T-helper 22 cell (primary cell): ENCODE results near the gene CD58.
"Not testable (repeated sequence)": the region's sequence is repeated elsewhere in the genome, so short reads cannot be mapped to it uniquely, and the experiment has no call there.

ENCODE experiments used
- DNase-seq: peaks from one replicate; pipeline ENCODE4 v3.0.0-alpha.2; 2020; ENCODE audit warnings: low read depth

Gene CD58, protein sequence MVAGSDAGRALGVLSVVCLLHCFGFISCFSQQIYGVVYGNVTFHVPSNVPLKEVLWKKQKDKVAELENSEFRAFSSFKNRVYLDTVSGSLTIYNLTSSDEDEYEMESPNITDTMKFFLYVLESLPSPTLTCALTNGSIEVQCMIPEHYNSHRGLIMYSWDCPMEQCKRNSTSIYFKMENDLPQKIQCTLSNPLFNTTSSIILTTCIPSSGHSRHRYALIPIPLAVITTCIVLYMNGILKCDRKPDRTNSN

DNA sequence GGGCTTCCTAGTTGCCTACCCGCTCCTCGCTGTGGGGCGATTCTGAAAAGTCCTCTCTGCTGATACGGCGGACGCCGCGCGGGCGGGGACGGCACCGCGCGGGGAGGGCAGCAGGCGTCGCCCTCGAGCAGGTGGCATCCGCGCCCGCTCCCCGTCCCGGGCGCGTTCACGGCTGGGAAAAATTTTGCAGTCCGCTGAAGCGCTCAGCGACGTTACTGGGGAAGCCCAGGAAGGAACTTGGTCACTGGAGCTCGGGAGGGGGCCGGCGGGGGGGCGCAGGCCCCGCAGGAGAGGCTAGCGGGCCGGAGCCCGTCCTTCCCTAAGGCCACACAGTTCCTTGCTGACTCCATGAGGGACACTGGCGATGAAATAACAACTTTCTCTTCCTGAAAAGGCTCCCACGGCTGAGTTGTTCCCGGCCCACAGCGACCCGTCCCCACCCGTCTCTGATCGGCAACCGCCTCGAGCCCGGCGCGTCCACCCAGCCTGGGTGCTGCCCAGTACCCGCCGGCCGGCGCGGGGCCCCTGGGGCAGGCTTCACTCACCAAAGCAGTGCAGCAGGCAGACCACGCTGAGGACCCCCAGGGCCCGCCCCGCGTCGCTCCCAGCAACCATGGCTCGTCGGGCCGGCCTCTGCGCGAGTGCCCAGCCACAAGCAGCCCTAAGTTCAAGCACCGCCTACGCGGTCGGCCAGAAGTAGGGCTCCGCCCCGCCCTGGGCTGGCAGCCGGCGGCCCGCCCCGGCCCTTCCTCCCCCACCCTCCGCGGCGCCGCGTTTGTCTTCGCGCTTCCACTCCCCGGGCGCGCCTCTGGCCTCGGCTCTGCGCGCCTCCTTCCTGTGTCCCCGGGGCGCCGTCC, at the start of gene CD58:
Gene CD58 (minus strand): TSS at position 669 of the 857 bp plus-strand sequence. CDS start 54 bp downstream, at position 615.
- peak; percentile 61 for DNase-seq

DNA sequence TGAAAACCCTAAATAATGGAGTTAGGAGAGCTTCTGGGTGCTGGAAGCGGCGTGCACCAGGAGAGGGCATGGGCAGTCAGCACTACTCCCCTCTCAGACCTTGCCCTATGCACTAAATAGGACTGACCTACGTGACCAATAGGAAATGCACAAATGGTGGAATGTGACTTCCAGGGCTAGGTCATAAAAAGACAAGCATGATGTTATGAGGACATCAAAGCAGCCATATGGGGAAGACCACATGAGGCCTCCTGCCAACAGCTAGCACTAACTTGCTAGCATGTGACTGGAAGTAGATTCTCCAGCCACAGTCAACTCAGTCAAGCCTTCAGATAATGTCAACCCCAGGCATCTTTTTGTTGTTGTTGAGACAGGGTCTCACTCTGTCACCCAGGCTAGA, 49.6 kb upstream of the CD58 start:
- DNase-seq = not testable (repeated sequence)

DNA sequence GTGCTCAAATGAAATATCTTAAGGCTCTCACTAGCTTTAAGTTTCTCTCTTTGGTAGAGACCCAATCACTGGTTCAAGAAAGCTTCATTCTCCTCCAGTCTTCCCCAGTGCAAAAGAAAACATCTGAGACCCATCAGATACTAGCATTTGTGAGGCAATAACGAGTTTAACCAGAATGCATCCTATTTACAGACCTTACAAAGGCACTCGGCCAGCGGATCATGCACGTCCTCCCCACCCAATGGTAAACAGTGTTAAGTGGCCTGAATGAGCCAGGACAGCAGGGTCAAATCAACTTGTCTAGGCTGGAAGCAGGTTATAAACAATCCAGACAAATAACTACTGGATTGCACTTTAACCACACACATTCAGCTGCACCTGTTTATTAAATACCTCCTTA, 48.3 kb upstream of the CD58 start:
- not testable (repeated sequence) for DNase-seq

DNA sequence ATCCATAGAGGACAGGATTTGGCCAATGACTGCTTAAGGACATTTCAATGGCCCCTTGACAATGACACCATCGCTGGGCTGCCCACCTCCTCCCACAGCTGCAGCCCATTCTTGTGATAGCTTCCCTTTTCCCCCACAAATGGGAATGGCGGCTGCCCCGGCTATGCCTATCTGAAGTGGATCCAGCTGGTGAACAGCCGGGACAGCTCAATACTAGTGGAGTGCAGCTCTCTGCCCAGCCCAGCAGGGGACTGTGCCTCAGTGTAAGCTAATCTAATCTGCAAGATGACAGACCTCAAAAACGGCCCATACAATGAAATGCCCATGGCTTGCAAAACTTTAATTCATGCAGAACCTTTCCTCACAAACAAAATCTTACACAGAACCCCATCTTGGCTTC, 47.0 kb upstream of the CD58 start:
- DNase-seq = not testable (repeated sequence)

DNA sequence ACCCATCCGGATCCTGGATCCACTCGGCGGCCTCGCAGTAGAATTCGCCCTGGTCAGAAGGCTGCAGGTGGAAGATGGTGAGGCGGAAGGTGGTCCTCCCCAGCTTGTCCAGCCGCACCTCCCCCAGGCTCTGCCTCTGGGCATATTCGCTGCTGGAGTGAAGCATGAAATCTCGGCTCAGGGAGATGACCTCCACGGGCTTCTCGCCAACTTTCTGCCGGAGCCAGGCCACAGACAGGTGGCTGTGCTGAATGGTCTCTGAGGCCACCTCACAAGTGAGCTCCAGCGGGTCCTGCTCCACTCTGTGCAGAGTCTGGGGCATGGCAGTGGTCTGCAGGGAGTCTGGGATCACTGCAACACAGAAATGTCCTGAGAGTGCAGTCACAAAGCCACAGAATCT, 43.0 kb upstream of the CD58 start:
- not testable (repeated sequence) for DNase-seq

DNA sequence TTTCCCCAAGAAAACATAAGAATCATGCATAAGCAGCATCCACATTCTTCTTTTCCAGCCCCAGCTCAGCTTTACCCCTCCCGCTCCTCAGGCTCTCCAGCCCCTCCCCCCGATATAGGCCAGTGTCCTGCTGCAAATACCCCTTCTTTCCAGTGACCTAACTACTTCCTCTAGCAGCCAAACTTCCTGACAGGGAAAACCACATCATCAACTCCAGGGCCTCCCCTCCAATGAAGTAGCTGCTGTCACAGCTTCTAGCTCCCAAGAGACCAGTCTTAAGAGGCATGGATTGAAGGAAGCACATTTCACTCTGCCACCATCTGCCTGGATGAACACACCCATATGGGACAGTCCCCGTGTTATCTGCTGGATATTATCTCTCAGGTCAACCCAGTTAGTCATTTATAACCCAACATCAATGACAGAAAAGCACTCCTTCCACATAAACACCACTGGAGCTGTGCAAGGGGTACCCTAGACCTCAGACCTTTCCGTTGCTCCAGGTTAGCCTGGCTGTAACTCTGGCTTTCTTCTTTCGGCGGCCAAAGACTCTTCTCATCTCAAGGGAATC, 39.1 kb upstream of the CD58 start:
- not testable (repeated sequence) for DNase-seq

DNA sequence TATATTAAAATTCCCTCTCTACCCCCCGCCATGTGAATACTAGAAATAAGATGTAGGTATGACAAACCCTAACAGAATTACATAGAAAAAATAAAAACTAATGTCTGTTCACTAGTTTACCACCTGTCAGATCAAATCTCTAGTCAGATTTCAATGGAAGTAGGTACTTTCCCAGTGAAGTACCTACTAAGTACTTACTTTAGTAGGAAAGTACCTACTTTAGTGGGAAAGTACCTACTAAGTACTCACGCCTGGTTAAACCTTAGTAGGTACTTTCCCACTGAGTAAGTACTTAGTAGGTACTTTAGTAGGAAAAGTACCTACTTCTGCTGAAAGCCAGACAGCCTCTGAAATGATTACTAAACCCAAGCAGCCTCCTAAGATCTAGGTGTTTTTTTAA, 38.0 kb upstream of the CD58 start:
- DNase-seq = not testable (repeated sequence)

DNA sequence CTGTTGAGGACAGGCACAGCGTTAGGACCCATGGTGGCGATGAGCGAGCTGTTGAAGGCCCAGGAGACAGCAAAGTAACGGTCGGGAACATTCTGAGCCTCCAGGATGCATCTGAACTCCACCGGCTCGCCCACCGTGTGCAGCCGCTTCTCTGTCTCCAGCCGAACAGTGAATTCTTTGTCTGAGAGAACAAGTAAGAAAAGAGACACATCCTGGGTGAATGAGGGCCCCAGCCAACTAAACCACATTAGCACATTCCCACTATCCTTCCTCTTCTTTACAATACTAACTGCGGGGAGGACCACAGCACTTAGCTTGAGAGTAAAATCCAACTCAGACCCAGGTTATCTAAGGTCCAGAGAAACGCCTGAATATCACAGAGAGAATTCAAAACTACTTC, 37.3 kb upstream of the CD58 start:
- DNase-seq = not testable (repeated sequence)

DNA sequence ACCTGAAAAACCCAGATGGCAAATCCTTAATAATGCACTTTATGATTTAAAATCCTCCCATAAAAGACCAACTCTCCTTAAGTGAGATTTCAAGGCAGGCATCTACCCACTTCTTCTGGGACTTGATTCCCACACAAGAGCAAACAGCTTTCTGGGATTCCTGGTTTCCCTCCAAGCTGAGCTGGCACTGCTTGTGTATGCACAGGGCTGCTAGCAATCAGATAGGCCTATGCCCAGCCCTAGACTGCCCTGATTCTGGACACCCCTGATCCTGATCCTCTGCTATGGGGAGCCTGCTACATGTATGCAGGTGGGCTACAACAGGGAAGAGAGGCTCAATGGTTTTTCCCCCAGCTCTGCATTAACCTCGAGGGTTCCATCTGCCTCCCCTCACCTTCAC, 36.6 kb upstream of the CD58 start:
- DNase-seq = not testable (repeated sequence)

DNA sequence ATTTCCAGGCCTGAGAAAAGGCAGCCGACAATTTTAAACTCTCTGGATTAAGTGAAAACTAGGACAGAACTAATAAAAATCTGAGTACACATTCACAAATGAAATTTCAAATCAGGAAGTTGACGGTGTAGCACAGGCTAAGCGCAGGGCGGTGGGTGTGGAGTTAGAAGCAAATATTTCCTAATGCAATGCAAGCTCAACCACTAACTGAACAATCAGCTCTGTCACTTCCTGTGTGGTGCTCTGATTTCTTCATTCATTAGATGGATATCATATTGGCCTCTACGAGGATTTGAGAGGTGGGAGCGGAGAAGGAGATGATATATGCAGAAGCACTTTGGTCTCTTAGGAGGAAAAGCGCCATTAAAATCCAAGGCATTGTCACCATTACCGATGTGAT, 35.2 kb upstream of the CD58 start:
- DNase-seq = not testable (repeated sequence)

DNA sequence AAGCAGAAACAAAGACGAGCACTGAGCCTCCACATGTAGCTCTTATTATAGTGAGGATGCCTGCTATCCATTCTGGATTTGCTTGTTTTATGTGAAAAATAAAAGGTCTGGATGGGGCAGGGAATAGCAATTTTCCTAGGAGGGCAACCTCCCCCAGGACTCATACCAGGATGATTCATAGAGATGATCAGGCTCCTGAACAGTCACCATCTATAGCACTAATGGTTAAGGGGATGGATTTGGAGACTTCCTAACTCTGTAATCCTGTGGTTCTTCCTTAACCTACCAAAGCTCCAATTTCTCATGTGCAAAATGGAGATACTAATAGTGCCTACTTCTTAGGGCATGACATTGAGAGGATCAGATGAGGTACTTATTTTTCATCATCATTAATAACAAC, 34.5 kb upstream of the CD58 start:
- DNase-seq = no peak

DNA sequence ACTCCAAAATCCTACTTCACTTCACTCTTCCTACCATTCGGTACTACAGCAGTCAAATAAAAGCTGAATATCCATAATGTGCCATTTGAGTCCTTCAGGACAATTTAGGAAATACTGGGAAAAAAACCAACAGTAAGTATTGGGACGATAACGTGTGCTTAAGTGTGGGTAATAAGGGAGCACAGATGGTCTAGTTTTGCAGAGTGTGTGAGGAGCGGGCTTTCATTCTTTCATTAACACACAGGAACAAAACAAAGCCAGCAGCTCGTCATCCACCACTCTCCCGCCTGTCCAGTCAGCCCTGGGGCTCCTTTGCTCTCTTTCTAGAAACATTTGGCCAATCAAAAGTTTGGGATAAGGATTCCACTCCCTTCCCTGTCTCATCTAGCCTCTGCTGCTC, 33.6 kb upstream of the CD58 start:
- not testable (repeated sequence) for DNase-seq

DNA sequence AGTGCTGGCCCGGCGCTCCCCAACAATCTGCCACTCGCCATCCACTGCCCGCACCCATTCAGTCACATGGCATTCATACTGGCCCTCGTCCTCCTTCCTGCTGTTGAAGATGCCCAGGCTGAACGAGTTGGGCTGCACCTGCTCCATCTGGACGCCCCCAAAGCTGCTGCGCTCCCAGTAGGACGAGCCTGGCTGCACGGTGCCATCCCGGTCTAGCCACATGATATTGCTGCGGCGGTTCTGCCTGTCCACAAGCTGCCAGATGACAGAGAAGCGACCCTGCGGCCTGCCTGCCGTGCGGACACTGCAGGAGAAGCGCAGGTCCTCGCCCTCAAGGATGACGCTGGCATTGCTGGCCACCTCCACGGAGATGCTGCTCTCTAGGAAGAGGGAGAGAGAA, 32.8 kb upstream of the CD58 start:
- not testable (repeated sequence) for DNase-seq

DNA sequence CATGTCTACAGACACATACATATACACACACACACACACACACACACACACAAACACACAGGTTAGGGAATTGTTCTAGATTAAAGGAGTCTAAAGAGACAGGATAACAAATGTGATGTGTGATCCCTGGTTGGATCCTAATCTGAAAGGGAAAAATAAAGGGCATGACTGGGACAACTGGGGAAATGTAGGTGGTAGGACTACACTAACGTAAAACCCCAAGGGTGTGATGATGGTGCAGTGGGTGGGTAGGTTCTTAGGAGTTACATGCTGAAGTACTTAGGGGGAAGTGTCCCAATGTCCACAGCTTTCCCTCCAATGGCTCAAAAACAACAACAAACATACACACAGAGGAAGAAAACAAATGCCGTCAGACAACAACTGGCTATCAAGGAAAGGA, 28.5 kb upstream of the CD58 start:
- DNase-seq = not testable (repeated sequence)

DNA sequence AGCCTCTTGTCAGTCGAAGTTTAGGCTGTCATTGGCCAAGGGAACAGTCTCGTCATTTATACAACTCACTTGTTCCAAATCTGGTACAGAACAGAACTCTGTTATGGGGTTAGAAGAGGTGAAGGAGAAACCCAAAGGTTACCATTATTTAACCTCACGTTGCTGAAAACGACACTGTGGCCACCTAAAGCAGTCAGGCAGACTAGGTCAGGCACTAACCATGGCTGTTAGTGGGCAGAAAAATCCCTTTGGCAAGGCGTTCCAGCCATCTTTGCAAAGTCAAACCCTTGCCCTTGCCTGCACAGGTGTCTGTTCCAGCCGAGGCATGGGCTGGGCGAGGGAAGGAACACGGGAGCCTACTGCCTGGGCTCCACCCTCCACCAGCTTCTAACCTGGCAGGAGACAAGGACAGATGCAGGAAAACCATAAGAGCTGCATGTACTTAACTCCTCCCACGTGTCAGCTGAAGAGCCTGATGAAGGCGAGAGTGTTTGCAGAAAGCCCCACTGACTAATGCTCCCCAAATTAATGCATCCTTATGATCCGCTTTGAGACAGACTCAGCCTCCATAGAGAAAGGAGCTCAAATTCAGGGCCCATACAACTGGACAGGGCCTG, 27.7 kb upstream of the CD58 start:
- DNase-seq = not testable (repeated sequence)

DNA sequence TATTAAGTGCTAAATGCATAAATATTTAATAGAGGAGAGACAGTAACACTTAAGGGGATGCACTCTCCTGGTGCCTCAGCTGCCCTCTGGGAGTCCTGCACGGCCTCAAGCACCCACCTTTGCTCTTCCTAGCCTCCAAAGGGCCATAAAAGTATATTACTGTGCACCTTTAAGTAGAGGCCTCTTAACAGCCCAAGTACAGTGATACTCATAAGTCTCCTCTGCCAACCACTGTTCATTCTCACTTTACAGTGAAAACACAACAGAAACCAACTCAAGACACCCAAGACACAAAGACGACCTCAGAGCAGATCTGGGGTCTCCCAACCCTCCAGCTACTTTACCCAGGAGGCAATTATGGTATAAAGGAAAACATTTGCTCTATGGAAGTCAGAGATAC, 26.6 kb upstream of the CD58 start:
- DNase-seq = not testable (repeated sequence)

DNA sequence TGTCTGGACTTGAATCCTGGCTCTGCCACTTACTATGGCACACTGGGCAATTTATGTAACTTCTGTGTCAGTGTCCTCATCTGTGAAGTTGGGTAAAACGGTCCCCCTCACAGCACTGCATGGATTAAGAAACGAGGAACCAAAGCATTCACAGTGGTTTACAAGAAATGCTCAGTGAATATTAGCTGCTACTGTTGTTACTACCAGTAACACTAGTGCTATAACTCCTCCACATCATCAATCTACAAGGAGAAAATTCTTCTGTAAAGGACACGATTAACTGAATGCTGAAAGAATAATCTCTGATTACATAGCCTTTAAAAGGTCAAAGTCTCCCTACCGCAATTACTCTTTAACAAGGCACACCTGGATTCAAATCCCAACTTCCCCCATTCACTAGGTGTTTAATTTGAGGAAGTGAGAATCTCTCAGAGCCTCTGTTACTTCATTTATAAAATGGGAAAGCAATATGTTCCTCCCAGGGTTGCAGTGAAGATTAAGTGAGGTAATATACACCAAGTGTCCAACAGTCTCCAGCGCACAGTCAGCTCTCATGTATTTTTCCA, 26.0 kb upstream of the CD58 start:
- not testable (repeated sequence) for DNase-seq

DNA sequence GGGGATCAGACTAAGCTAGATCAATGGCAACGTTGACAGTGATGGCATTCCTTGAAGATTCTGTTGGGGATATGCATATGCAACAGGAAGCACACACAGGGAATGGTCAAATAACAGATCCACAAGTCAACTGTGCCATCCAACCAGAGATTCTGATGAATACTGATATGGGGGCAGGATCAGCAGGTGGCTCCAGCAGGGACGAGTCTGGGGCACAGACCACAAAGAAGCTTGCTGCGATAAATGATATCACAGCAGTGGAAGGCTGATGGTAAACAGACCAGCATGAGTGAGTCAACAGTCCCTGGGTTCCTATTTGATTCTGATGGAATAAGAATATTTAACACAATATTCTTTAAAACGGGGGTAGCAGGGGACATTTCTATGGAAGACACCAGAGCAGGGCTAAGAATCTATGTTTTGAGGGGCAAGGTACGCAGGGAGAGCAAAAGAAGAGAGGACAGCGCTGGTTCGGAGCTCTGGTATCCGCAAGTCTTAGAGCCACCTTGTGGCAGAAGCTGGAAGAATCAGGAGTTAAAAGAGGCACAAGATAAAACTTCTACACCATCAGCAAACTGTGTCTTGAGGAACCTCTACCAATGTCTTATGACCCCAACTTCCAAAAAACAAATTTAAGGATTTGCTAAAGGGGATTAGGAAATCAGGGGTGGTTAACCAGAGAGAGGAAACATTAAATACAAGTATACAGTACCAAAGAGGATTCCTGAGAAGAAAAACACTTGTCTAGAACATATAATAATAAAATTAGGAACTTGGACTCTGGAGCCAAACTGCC, 25.3 kb upstream of the CD58 start:
- DNase-seq = not testable (repeated sequence)

DNA sequence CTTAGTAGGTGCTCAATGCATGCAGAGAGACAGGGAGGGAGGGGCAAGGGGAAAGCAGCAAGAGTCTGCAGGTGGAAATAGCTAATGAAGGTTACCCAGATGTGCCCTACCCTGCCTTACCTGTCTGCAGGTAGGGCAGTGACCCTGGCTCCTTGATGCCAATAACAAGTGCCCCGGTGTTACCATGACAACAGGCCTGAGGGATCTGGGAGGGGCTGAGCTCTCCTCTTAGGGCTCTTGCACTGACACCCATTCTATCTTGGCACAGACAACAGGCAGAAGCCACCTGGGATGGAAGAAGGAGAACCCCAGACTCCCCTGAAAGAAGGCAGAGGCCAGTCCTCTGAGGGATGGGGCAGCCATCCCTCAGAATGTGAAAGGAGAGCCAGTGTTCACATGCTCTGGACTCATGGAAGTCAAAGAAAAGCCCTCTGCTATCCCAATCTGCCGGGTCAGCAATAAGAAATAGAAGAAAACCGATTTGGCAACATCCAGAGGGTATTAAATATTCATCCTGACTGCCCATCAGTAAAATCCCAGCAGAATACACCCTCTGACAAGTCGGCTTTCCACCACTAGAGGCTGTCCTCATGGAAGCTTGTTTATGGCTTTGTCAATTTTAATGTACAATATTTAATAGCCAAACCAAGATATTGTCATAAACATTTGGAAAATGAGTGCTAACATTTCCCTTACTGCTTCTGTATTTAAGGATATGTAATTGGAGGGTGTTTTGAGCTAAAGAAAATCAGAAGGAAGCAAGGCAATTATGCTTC, 24.4 kb upstream of the CD58 start:
- DNase-seq = not testable (repeated sequence)

DNA sequence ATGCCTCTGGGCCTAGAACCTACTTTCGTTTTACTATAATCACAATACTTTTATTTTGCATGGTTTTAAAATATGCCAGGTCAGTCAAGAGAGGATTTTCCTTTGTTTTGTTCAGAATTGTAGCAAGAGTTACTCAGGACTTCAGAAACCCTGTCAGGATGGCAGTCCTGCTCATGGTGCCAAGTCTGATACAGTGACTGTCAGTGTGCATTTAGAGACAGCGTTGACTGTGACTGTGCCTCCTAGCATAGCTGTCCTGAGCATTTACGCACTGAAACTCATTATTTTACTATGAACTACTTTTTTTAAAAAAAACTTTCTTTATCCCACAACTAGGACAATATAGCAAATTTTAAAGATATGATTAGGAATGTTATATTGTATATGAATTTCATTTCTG, 23.2 kb upstream of the CD58 start:
- not testable (repeated sequence) for DNase-seq

DNA sequence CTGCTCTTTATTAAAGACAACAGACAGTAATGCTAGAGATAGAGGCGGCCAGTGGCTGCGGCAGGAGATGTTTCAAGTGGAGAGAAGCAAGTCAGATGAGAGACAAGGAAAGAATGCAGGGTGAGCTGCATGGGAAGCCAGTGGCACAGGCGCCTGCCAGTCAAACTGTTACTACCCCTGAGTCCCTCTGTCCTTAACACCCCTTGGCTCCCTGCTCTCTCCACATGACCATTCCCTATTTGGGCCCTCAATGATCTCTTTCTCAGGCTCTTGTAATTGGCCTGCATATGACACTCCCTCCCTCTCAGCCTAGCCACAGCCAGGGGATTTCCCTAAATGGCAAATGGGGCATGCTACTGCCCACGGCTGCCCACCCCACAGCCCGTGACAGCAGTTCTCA, 22.6 kb upstream of the CD58 start:
- not testable (repeated sequence) for DNase-seq
